ENCODE data around the gene GALNT17.

- no peak for TF ChIP-seq CTCF (IDR thresholded peaks at IDR 0.05)
- TF ChIP-seq POLR2AphosphoS5 (IDR thresholded peaks at IDR 0.05; ENCODE audit: low read depth, low read length) = no peak
- no peak for TF ChIP-seq REST (IDR thresholded peaks at IDR 0.05; ENCODE audit: insufficient read depth in 1 of 2, low read depth in 2 of 2, low read length in 1 of 2)
These were observed 507.6 kb downstream of the GALNT17 start for GRCh38 chr7:71639382-71640085.
